ENCODE results near the gene SH2B3. TPM values are rescaled to one million over a fixed set of nuclear protein-coding genes. Genes with fewer than 3 reads are reported as not detected.

Gene SH2B3
- total and polyA plus RNA-seq, 2 of the 13 experiments (the other 11 are each of a cell fraction or from before 2014, with no cell fraction given), result 6.8 to 6.9 TPM

DNA sequence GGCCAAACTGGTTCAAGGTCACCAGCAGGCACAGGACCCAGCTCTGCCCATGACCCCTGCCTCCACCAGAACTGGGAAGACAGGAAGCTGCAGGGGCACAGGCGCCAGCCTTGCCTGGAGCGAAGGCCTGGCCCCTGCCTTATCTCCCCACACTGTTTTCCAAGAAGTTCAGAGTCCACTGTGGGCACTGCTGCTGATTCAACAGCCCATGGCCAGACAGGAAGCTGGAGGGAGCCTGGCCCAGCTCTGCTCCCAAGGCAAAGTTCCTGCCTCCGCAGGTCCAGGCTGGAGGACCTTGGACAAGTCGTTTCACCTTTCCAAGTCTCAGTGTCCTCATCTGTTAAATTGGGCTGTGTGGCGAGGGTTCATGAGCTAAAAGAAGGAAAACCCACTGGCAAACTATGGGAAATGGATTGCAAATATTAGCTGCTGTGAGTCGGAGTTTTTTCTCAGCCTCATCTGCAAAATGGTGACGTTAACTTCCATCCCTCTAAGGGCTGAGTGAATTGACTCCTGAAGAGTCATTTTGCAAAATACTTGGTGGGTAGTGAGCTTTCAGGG is 38.0 kb upstream of the SH2B3 start (continued):
- TF ChIP-seq FLYWCH1 (CRISPR knock-in tag; IDR thresholded peaks at IDR 0.05) (no peak), RELA (CRISPR knock-in tag; IDR thresholded peaks at IDR 0.05) (no peak), CREB1 (IDR thresholded peaks at IDR 0.05) (no peak), CREB1 (CRISPR knock-in tag; IDR thresholded peaks at IDR 0.05) (no peak), FOXK2 (IDR thresholded peaks at IDR 0.05) (no peak), ZNF737 (CRISPR knock-in tag; IDR thresholded peaks at IDR 0.05; ENCODE audit: borderline replicate concordance) (no peak), ZNF33B (CRISPR knock-in tag; IDR thresholded peaks at IDR 0.05) (0 out of 2 replicates have a peak, but pooled peaks have one; percentile 14), MXD4 (CRISPR knock-in tag; IDR thresholded peaks at IDR 0.05) (no peak), REPIN1 (CRISPR knock-in tag; IDR thresholded peaks at IDR 0.05; ENCODE audit: borderline replicate concordance, low read depth) (no peak), EEA1 (CRISPR knock-in tag; IDR thresholded peaks at IDR 0.05; ENCODE audit: borderline replicate concordance) (no peak), GATAD1 (CRISPR knock-in tag; IDR thresholded peaks at IDR 0.05) (peak; percentile 59; the same call in 1 of the 2 replicates), ZNF550 (CRISPR knock-in tag; IDR thresholded peaks at IDR 0.05; ENCODE audit: borderline replicate concordance) (no peak), RFX3 (CRISPR knock-in tag; IDR thresholded peaks at IDR 0.05) (no peak), SOX6 (IDR thresholded peaks at IDR 0.05) (no peak), SOX6 (CRISPR knock-in tag; IDR thresholded peaks at IDR 0.05) (peak; percentile 88), ZNF292 (CRISPR knock-in tag; IDR thresholded peaks at IDR 0.05; ENCODE audit: borderline replicate concordance, low read depth) (peak; percentile 98), TBL1XR1 (IDR thresholded peaks at IDR 0.05; ENCODE audit: borderline replicate concordance, low read length, partially characterized antibody) (peak; percentile 87), ZNF224 (CRISPR knock-in tag; IDR thresholded peaks at IDR 0.05) (no peak), NFYC (CRISPR knock-in tag; IDR thresholded peaks at IDR 0.05) (peak; percentile 39; the same call in 1 of the 2 replicates), NR1H2 (CRISPR knock-in tag; IDR thresholded peaks at IDR 0.05; ENCODE audit: borderline replicate concordance, low read depth) (no peak), ZNF577 (CRISPR knock-in tag; IDR thresholded peaks at IDR 0.05; ENCODE audit: borderline replicate concordance, low read depth) (no peak), ASH2L (IDR thresholded peaks at IDR 0.05; ENCODE audit: insufficient read length, low read depth, low read length) (no peak), NFKB2 (CRISPR knock-in tag; IDR thresholded peaks at IDR 0.05; ENCODE audit: borderline replicate concordance) (peak; percentile 51; the same call in 1 of the 2 replicates), THAP11 (CRISPR knock-in tag; IDR thresholded peaks at IDR 0.05) (peak; percentile 77)
- TF ChIP-seq, protein P1, sequence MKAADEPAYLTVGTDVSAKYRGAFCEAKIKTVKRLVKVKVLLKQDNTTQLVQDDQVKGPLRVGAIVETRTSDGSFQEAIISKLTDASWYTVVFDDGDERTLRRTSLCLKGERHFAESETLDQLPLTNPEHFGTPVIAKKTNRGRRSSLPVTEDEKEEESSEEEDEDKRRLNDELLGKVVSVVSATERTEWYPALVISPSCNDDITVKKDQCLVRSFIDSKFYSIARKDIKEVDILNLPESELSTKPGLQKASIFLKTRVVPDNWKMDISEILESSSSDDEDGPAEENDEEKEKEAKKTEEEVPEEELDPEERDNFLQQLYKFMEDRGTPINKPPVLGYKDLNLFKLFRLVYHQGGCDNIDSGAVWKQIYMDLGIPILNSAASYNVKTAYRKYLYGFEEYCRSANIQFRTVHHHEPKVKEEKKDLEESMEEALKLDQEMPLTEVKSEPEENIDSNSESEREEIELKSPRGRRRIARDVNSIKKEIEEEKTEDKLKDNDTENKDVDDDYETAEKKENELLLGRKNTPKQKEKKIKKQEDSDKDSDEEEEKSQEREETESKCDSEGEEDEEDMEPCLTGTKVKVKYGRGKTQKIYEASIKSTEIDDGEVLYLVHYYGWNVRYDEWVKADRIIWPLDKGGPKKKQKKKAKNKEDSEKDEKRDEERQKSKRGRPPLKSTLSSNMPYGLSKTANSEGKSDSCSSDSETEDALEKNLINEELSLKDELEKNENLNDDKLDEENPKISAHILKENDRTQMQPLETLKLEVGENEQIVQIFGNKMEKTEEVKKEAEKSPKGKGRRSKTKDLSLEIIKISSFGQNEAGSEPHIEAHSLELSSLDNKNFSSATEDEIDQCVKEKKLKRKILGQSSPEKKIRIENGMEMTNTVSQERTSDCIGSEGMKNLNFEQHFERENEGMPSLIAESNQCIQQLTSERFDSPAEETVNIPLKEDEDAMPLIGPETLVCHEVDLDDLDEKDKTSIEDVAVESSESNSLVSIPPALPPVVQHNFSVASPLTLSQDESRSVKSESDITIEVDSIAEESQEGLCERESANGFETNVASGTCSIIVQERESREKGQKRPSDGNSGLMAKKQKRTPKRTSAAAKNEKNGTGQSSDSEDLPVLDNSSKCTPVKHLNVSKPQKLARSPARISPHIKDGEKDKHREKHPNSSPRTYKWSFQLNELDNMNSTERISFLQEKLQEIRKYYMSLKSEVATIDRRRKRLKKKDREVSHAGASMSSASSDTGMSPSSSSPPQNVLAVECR (CRISPR knock-in tag; IDR thresholded peaks at IDR 0.05; ENCODE audit: borderline replicate concordance), result peak; percentile 78; the same call in 1 of the 2 replicates
- TF ChIP-seq, protein P2, sequence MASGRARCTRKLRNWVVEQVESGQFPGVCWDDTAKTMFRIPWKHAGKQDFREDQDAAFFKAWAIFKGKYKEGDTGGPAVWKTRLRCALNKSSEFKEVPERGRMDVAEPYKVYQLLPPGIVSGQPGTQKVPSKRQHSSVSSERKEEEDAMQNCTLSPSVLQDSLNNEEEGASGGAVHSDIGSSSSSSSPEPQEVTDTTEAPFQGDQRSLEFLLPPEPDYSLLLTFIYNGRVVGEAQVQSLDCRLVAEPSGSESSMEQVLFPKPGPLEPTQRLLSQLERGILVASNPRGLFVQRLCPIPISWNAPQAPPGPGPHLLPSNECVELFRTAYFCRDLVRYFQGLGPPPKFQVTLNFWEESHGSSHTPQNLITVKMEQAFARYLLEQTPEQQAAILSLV (CRISPR knock-in tag; IDR thresholded peaks at IDR 0.05; ENCODE audit: borderline replicate concordance), result peak; percentile 35; the same call in 1 of the 2 replicates
- TF ChIP-seq, protein P3, sequence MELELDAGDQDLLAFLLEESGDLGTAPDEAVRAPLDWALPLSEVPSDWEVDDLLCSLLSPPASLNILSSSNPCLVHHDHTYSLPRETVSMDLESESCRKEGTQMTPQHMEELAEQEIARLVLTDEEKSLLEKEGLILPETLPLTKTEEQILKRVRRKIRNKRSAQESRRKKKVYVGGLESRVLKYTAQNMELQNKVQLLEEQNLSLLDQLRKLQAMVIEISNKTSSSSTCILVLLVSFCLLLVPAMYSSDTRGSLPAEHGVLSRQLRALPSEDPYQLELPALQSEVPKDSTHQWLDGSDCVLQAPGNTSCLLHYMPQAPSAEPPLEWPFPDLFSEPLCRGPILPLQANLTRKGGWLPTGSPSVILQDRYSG (CRISPR knock-in tag; IDR thresholded peaks at IDR 0.05), result no peak

Measured in HepG2 (cell line).